ENCODE results near the gene PSMG2.

PSMG2 gene

GRCh38 chr18:12769644-12770440, 67.0 kb downstream of the PSMG2 start:
- no peak overlapping the region for H3K27ac ChIP-seq (ENCODE audit: low read depth, low read length)
- H3K9ac ChIP-seq (ENCODE audit: low read length) = no peak overlapping the region
- whole genome bisulfite sequencing (ENCODE audit: extremely low coverage, insufficient coverage, insufficient read length) = no CpG with 5 or more reads among the region's 4 CpGs
- H3K23ac ChIP-seq (ENCODE audit: low read length) = no peak overlapping the region
- H2AFZ ChIP-seq (ENCODE audit: insufficient read depth, low read length, poor library complexity) = no peak overlapping the region
- DNase-seq = no peak
- H3K9me3 ChIP-seq (ENCODE audit: insufficient read depth, low read depth, low read length) = no peaks in the 10 kb centered on the region
- no peaks in the 10 kb centered on the region for H3K79me2 ChIP-seq (ENCODE audit: control insufficient read depth, insufficient read depth, low read length, poor library complexity)
- H4K8ac ChIP-seq (ENCODE audit: low read depth, low read length) = no peak overlapping the region
- no peak overlapping the region for H2BK120ac ChIP-seq (ENCODE audit: insufficient read depth, low read length, poor library complexity)
- no peak overlapping the region for H3K18ac ChIP-seq (ENCODE audit: low read length)
- H3K79me1 ChIP-seq (ENCODE audit: low read length) = no peaks in the 10 kb centered on the region
- no peaks in the 10 kb centered on the region for H3K27me3 ChIP-seq (ENCODE audit: insufficient read depth, low read length)
- H3K4me2 ChIP-seq (ENCODE audit: low read length) = no peak overlapping the region
- H3K4me1 ChIP-seq (ENCODE audit: control insufficient read depth in 1 of 2, insufficient read depth in 2 of 2, low read length in 2 of 2) = no peaks in the 10 kb centered on the region
- H3K4ac ChIP-seq (ENCODE audit: low read depth, low read length) = no peak overlapping the region
- no peak overlapping the region for H2AK5ac ChIP-seq (ENCODE audit: low read length)
- no peak overlapping the region for H2BK5ac ChIP-seq (ENCODE audit: low read depth, low read length, poor library complexity)
- H4K12ac ChIP-seq (ENCODE audit: low read depth, low read length) = no peak overlapping the region
- H4K91ac ChIP-seq (ENCODE audit: low read depth, low read length) = no peak overlapping the region
- H3K4me3 ChIP-seq (ENCODE audit: low read depth, low read length) = no peak overlapping the region
- H3K14ac ChIP-seq (ENCODE audit: low read length) = no peak overlapping the region
- H3K36me3 ChIP-seq (ENCODE audit: control insufficient read depth in 1 of 2, insufficient read depth in 2 of 2, low read length in 2 of 2) = no peaks in the 10 kb centered on the region
- H2BK12ac ChIP-seq (ENCODE audit: low read length) = no peak overlapping the region

- Histone ChIP-seq H4K12ac (ENCODE audit: low read depth, low read length) (no peak overlapping the region), H2BK120ac (ENCODE audit: insufficient read depth, low read length, poor library complexity) (no peak overlapping the region), H3K79me2 (ENCODE audit: control insufficient read depth, insufficient read depth, low read length, poor library complexity) (no peaks in the 10 kb centered on the region), H4K91ac (ENCODE audit: low read depth, low read length) (no peak overlapping the region), H3K9me3 (ENCODE audit: insufficient read depth, low read depth, low read length) (no peaks in the 10 kb centered on the region), H3K23ac (ENCODE audit: low read length) (no peak overlapping the region), H3K4ac (ENCODE audit: low read depth, low read length) (no peak overlapping the region), H3K14ac (ENCODE audit: low read length) (no peak overlapping the region), H2AK5ac (ENCODE audit: low read length) (no peak overlapping the region), H4K8ac (ENCODE audit: low read depth, low read length) (no peak overlapping the region), H3K36me3 (ENCODE audit: control insufficient read depth in 1 of 2, insufficient read depth in 2 of 2, low read length in 2 of 2) (no peaks in the 10 kb centered on the region), H3K18ac (ENCODE audit: low read length) (no peak overlapping the region), H3K27ac (ENCODE audit: low read depth, low read length) (no peak overlapping the region), H2BK5ac (ENCODE audit: low read depth, low read length, poor library complexity) (no peak overlapping the region), H2BK12ac (ENCODE audit: low read length) (no peak overlapping the region), H3K79me1 (ENCODE audit: low read length) (no peaks in the 10 kb centered on the region), H3K4me3 (ENCODE audit: low read depth, low read length) (no peak overlapping the region), H2AFZ (ENCODE audit: insufficient read depth, low read length, poor library complexity) (no peak overlapping the region), H3K4me2 (ENCODE audit: low read length) (no peak overlapping the region), H3K9ac (ENCODE audit: low read length) (no peak overlapping the region), H3K4me1 (ENCODE audit: control insufficient read depth in 1 of 2, insufficient read depth in 2 of 2, low read length in 2 of 2) (no peaks in the 10 kb centered on the region), H3K27me3 (ENCODE audit: insufficient read depth, low read length) (no peaks in the 10 kb centered on the region)
- no CpG with 5 or more reads among the region's 15 CpGs for WGBS (ENCODE audit: extremely low coverage, insufficient coverage, insufficient read length)
- no peak for DNase-seq
Observed at GRCh38 chr18:12770469-12771219, 67.8 kb downstream of the PSMG2 start.

- no peak overlapping the region for H2AFZ ChIP-seq (ENCODE audit: insufficient read depth, low read length, poor library complexity)
- WGBS (ENCODE audit: extremely low coverage, insufficient coverage, insufficient read length) = no CpG with 5 or more reads among the region's 6 CpGs
- DNase-seq = no peak
Observed at GRCh38 chr18:12772111-12772510, 69.3 kb downstream of the PSMG2 start.

GRCh38 chr18:12773369-12773768, 70.5 kb downstream of the PSMG2 start:
- H3K79me1 ChIP-seq (ENCODE audit: low read length) = no peaks in the 10 kb centered on the region
- no peak overlapping the region for H3K27ac ChIP-seq (ENCODE audit: low read depth, low read length)
- H3K4me1 ChIP-seq (ENCODE audit: control insufficient read depth in 1 of 2, insufficient read depth in 2 of 2, low read length in 2 of 2) = no peaks in the 10 kb centered on the region
- no peaks in the 10 kb centered on the region for H3K27me3 ChIP-seq (ENCODE audit: insufficient read depth, low read length)
- no peak overlapping the region for H2AK5ac ChIP-seq (ENCODE audit: low read length)
- no peak overlapping the region for H2BK12ac ChIP-seq (ENCODE audit: low read length)
- H3K4ac ChIP-seq (ENCODE audit: low read depth, low read length) = no peak overlapping the region
- DNase-seq = no peak
- no peaks in the 10 kb centered on the region for H3K79me2 ChIP-seq (ENCODE audit: control insufficient read depth, insufficient read depth, low read length, poor library complexity)
- no peak overlapping the region for H3K9ac ChIP-seq (ENCODE audit: low read length)
- H3K18ac ChIP-seq (ENCODE audit: low read length) = no peak overlapping the region
- no peak overlapping the region for H3K23ac ChIP-seq (ENCODE audit: low read length)
- no peak overlapping the region for H2BK120ac ChIP-seq (ENCODE audit: insufficient read depth, low read length, poor library complexity)
- no peak overlapping the region for H4K91ac ChIP-seq (ENCODE audit: low read depth, low read length)
- no peak overlapping the region for H4K12ac ChIP-seq (ENCODE audit: low read depth, low read length)
- no peak overlapping the region for H3K4me3 ChIP-seq (ENCODE audit: low read depth, low read length)
- H3K9me3 ChIP-seq (ENCODE audit: insufficient read depth, low read depth, low read length) = peaks cover 3% of the 10 kb centered on the region
- H3K4me2 ChIP-seq (ENCODE audit: low read length) = no peak overlapping the region
- no CpG with 5 or more reads among the region's 5 CpGs for WGBS (ENCODE audit: extremely low coverage, insufficient coverage, insufficient read length)
- H4K8ac ChIP-seq (ENCODE audit: low read depth, low read length) = no peak overlapping the region
- no peak overlapping the region for H3K14ac ChIP-seq (ENCODE audit: low read length)
- H2BK5ac ChIP-seq (ENCODE audit: low read depth, low read length, poor library complexity) = no peak overlapping the region
- H2AFZ ChIP-seq (ENCODE audit: insufficient read depth, low read length, poor library complexity) = no peak overlapping the region
- no peaks in the 10 kb centered on the region for H3K36me3 ChIP-seq (ENCODE audit: control insufficient read depth in 1 of 2, insufficient read depth in 2 of 2, low read length in 2 of 2)

More at GRCh38 chr18:12772111-12772510, 69.3 kb downstream of the PSMG2 start:
- H3K14ac ChIP-seq (ENCODE audit: low read length) = no peak overlapping the region
- no peaks in the 10 kb centered on the region for H3K4me1 ChIP-seq (ENCODE audit: control insufficient read depth in 1 of 2, insufficient read depth in 2 of 2, low read length in 2 of 2)
- no peak overlapping the region for H4K12ac ChIP-seq (ENCODE audit: low read depth, low read length)
- no peaks in the 10 kb centered on the region for H3K36me3 ChIP-seq (ENCODE audit: control insufficient read depth in 1 of 2, insufficient read depth in 2 of 2, low read length in 2 of 2)
- no peak overlapping the region for H3K18ac ChIP-seq (ENCODE audit: low read length)
- H3K4ac ChIP-seq (ENCODE audit: low read depth, low read length) = no peak overlapping the region
- no peak overlapping the region for H3K27ac ChIP-seq (ENCODE audit: low read depth, low read length)
- no peak overlapping the region for H3K4me2 ChIP-seq (ENCODE audit: low read length)
- no peak overlapping the region for H4K91ac ChIP-seq (ENCODE audit: low read depth, low read length)
- no peak overlapping the region for H2BK12ac ChIP-seq (ENCODE audit: low read length)
- H3K4me3 ChIP-seq (ENCODE audit: low read depth, low read length) = no peak overlapping the region
- no peaks in the 10 kb centered on the region for H3K79me1 ChIP-seq (ENCODE audit: low read length)
- no peak overlapping the region for H3K9ac ChIP-seq (ENCODE audit: low read length)
- no peaks in the 10 kb centered on the region for H3K27me3 ChIP-seq (ENCODE audit: insufficient read depth, low read length)
- H3K9me3 ChIP-seq (ENCODE audit: insufficient read depth, low read depth, low read length) = peaks cover 3% of the 10 kb centered on the region
- H2BK5ac ChIP-seq (ENCODE audit: low read depth, low read length, poor library complexity) = no peak overlapping the region
- no peaks in the 10 kb centered on the region for H3K79me2 ChIP-seq (ENCODE audit: control insufficient read depth, insufficient read depth, low read length, poor library complexity)
- no peak overlapping the region for H3K23ac ChIP-seq (ENCODE audit: low read length)
- H2BK120ac ChIP-seq (ENCODE audit: insufficient read depth, low read length, poor library complexity) = no peak overlapping the region
- no peak overlapping the region for H2AK5ac ChIP-seq (ENCODE audit: low read length)
- H4K8ac ChIP-seq (ENCODE audit: low read depth, low read length) = no peak overlapping the region

All from trophoblast cell (in vitro differentiated cells and primary cell).